Caco-2 (cell line): ENCODE data around the gene SORL1-AS1.

ENCODE experiments used
- BruUV-seq: library from RNA; stranded (reverse); fragments of 400-500 nt; replicated peaks from 2 replicates; lab custom pipeline; 2021; lab: Mats Ljungman, UMichigan
- CTCF ChIA-PET: fragments of 300-600 bp; sonication (Branson Sonifier 250); formaldehyde crosslinking; loops from one replicate; lab custom pipeline; 2022; ENCODE audit warnings: antibody characterized with exemption; lab: Charles Lee
- POLR2A ChIA-PET: fragments of 300-600 bp; sonication (Branson Sonifier 250); formaldehyde crosslinking; loops from one replicate; lab custom pipeline; 2022; ENCODE audit warnings: antibody characterized with exemption; lab: Charles Lee
- DNase-seq, 2 experiments: peaks; one replicate each; pipeline versions ENCODE4 v3.0.0 to v3.0.0-alpha.2; 2020 to 2022
- H3K27me3 ChIP-seq: replicated peaks from 2 replicates; pipeline ENCODE4 v1.6.0; 2011; ENCODE audit warnings: low read length; ENCODE audit not compliant: control insufficient read depth, insufficient read depth
- H3K36me3 ChIP-seq: 2 replicates; pipeline ENCODE4 v1.5.1; 2011; ENCODE audit warnings: low read length; ENCODE audit not compliant: control insufficient read depth, insufficient read depth
- H3K4me1 ChIP-seq: fragments of 250-450 bp; sonication (Bioruptor Pico); 2 replicates; pipeline ENCODE4 v1.5.1; 2020; ENCODE audit warnings: mild to moderate bottlenecking
- H3K4me3 ChIP-seq: 2 replicates; pipeline ENCODE4 v1.5.1; 2011; ENCODE audit warnings: low read depth, mild to moderate bottlenecking, control low read depth, low read length
- H3K9me3 ChIP-seq: fragments of 250-450 bp; sonication (Bioruptor Pico); 2 replicates; pipeline ENCODE4 v1.5.1; 2020; ENCODE audit warnings: mild to moderate bottlenecking, moderate library complexity
- H3K27ac Mint-ChIP-seq: one replicate; pipeline ENCODE4 v1.8.0; 2022; ENCODE audit warnings: mixed read lengths; ENCODE audit not compliant: unreplicated experiment
- H3K27me3 Mint-ChIP-seq: one replicate; pipeline ENCODE4 v1.8.0; 2022; ENCODE audit warnings: mixed read lengths; ENCODE audit not compliant: insufficient read depth, unreplicated experiment
- H3K36me3 Mint-ChIP-seq: one replicate; pipeline ENCODE4 v1.8.0; 2022; ENCODE audit warnings: mild to moderate bottlenecking, mixed read lengths; ENCODE audit not compliant: insufficient read depth, unreplicated experiment
- H3K4me1 Mint-ChIP-seq: one replicate; pipeline ENCODE4 v1.8.0; 2022; ENCODE audit warnings: low read depth, mixed read lengths; ENCODE audit not compliant: unreplicated experiment
- H3K4me3 Mint-ChIP-seq: one replicate; pipeline ENCODE4 v1.8.0; 2022; ENCODE audit warnings: mild to moderate bottlenecking, moderate library complexity, mixed read lengths; ENCODE audit not compliant: unreplicated experiment
- H3K9me3 Mint-ChIP-seq: one replicate; pipeline ENCODE4 v1.8.0; 2022; ENCODE audit warnings: mixed read lengths; ENCODE audit not compliant: unreplicated experiment
- intact Hi-C: fragments of 100-400 bp; cut with micrococcal nuclease; formaldehyde crosslinking; loops from one replicate; pipeline ENCODE4 v1.10.0; 2022; ENCODE audit not compliant: unreplicated experiment
- TF ChIP-seq, protein P1 (sequence below), 2 experiments: fragments of 200-600 bp in 1 of 2; IDR thresholded peaks; 1 replicate in 1 of 2; 2 replicates in 1 of 2; pipeline versions ENCODE4 v1.5.1 to v1.8.0; 2011 to 2022; ENCODE audit warnings: antibody characterized with exemption in 1 of 2, control low read depth in 1 of 2, inconsistent platforms in 1 of 2, low read depth in 1 of 2, low read length in 1 of 2, mild to moderate bottlenecking in 1 of 2, moderate library complexity in 1 of 2; ENCODE audit not compliant: insufficient read depth in 1 of 2, severe bottlenecking in 1 of 2, unreplicated experiment in 1 of 2

The SORL1-AS1 gene

GRCh38 chr11:121439337-121439736 lies 13.4 kb downstream of the SORL1-AS1 start:
- POLR2A ChIA-PET = no interaction called here
- Histone ChIP-seq H3K4me3 (no peak overlapping the region), H3K27me3 (no peaks in the 10 kb centered on the region; the same call in 1 of the 2 replicates), H3K36me3 (no peaks in the 10 kb centered on the region), H3K9me3 (no peaks in the 10 kb centered on the region), H3K4me1 (no peaks in the 10 kb centered on the region)
- Mint-ChIP-seq H3K36me3 (no peaks in the 10 kb centered on the region), H3K27ac (no peak overlapping the region), H3K27me3 (no peaks in the 10 kb centered on the region), H3K4me1 (no peaks in the 10 kb centered on the region), H3K4me3 (no peak overlapping the region), H3K9me3 (no peaks in the 10 kb centered on the region)
- DNase-seq = no peak
- TF ChIP-seq, protein P1, sequence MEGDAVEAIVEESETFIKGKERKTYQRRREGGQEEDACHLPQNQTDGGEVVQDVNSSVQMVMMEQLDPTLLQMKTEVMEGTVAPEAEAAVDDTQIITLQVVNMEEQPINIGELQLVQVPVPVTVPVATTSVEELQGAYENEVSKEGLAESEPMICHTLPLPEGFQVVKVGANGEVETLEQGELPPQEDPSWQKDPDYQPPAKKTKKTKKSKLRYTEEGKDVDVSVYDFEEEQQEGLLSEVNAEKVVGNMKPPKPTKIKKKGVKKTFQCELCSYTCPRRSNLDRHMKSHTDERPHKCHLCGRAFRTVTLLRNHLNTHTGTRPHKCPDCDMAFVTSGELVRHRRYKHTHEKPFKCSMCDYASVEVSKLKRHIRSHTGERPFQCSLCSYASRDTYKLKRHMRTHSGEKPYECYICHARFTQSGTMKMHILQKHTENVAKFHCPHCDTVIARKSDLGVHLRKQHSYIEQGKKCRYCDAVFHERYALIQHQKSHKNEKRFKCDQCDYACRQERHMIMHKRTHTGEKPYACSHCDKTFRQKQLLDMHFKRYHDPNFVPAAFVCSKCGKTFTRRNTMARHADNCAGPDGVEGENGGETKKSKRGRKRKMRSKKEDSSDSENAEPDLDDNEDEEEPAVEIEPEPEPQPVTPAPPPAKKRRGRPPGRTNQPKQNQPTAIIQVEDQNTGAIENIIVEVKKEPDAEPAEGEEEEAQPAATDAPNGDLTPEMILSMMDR (IDR thresholded peaks at IDR 0.05; ENCODE audit: insufficient read depth in 1 of 2, low read depth in 1 of 2, low read length in 1 of 2, severe bottlenecking in 1 of 2, unreplicated experiment in 1 of 2) = no peak
- CTCF ChIA-PET = no interaction called here
- intact Hi-C loops = no loop called here
- BruUV-seq = no TSS peak

DNA sequence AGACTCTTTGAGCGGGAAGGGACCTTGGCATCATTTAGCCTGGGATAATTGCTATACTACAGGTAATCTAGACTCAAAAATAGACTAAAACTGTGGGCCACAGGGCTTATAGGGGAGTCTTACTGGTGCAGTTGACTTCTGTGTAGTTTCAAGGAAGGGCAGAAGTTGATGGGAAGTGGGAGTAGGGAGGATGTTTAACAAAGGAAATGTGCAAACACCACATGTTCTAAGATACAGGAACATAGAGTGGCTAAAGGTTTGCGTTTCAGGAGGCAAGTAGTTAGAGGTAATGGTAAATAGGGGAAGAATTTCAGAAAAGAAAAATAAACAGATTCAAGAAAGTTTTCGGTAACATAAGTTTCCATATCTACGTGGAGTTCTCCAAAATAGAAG lies 15.1 kb downstream of the SORL1-AS1 start:
- Mint-ChIP-seq H3K27me3 (no peaks in the 10 kb centered on the region), H3K27ac (no peak overlapping the region), H3K36me3 (no peaks in the 10 kb centered on the region), H3K4me3 (no peak overlapping the region), H3K4me1 (no peaks in the 10 kb centered on the region), H3K9me3 (no peaks in the 10 kb centered on the region)
- Histone ChIP-seq H3K27me3 (no peaks in the 10 kb centered on the region; the same call in 1 of the 2 replicates), H3K36me3 (no peaks in the 10 kb centered on the region), H3K9me3 (no peaks in the 10 kb centered on the region), H3K4me3 (no peak overlapping the region), H3K4me1 (no peaks in the 10 kb centered on the region)
- intact Hi-C loops = no loop called here
- TF ChIP-seq, protein P1 (IDR thresholded peaks at IDR 0.05; ENCODE audit: insufficient read depth in 1 of 2, low read depth in 1 of 2, low read length in 1 of 2, severe bottlenecking in 1 of 2, unreplicated experiment in 1 of 2) = no peak
- ChIA-PET CTCF (no interaction called here), POLR2A (no interaction called here)
- no TSS peak for BruUV-seq
- no peak for DNase-seq

- POLR2A ChIA-PET = no interaction called here
- no peaks in the 10 kb centered on the region for H3K36me3 Mint-ChIP-seq
- no TSS peak for BruUV-seq
These were observed 15.6 kb downstream of the SORL1-AS1 start for GRCh38 chr11:121437018-121437685.

More at GRCh38 chr11:121437018-121437685, 15.6 kb downstream of the SORL1-AS1 start:
- Mint-ChIP-seq H3K4me3 (no peak overlapping the region), H3K27me3 (no peaks in the 10 kb centered on the region), H3K27ac (no peak overlapping the region), H3K9me3 (no peaks in the 10 kb centered on the region), H3K4me1 (no peaks in the 10 kb centered on the region)
- TF ChIP-seq, protein P1 (IDR thresholded peaks at IDR 0.05; ENCODE audit: insufficient read depth in 1 of 2, low read depth in 1 of 2, low read length in 1 of 2, severe bottlenecking in 1 of 2, unreplicated experiment in 1 of 2) = no peak
- H3K4me3 ChIP-seq = no peak overlapping the region
- intact Hi-C loops = no loop called here
- CTCF ChIA-PET = no interaction called here
- DNase-seq = no peak
- H3K27me3 ChIP-seq = no peaks in the 10 kb centered on the region; the same call in 1 of the 2 replicates
- no peaks in the 10 kb centered on the region for H3K9me3 ChIP-seq
- no peaks in the 10 kb centered on the region for H3K4me1 ChIP-seq
- no peaks in the 10 kb centered on the region for H3K36me3 ChIP-seq
